ENCODE measurements around the gene SCUBE1. TPM values are rescaled to one million over a fixed set of nuclear protein-coding genes. Genes with fewer than 3 reads are reported as not detected.

SCUBE1 gene
- total and polyA plus RNA-seq, 3 donors from 2014 or later: 11.0 to 28.9 (median 23.5) TPM

GRCh38 chr22:43210631-43211515, 132.3 kb downstream of the SCUBE1 start:
- H3K27ac ChIP-seq: no peak overlapping the region
- H3K9me3 ChIP-seq: no peaks in the 10 kb centered on the region
- no peaks in the 10 kb centered on the region for H3K36me3 ChIP-seq (ENCODE audit: low read depth, missing control alignments)
- 90 to 92% methylated on average over 23 to 33 of the region's 34 CpGs for WGBS, 2 donors
- no peak overlapping the region for H3K4me3 ChIP-seq
- no peak for TF ChIP-seq POLR2A (IDR thresholded peaks at IDR 0.05)
- TF ChIP-seq CTCF (IDR thresholded peaks at IDR 0.05): no peak
- no peak for DNase-seq
- intact Hi-C loops (cut with DNase I; ENCODE audit: low total_unique reads): no loop called here
- H3K4me1 ChIP-seq: peaks cover 6% of the 10 kb centered on the region
- no peaks in the 10 kb centered on the region for H3K27me3 ChIP-seq

- no peak for DNase-seq
- 86 to 100% methylated on average over 1 to 22 of the region's 22 CpGs for WGBS, 2 donors
- TF ChIP-seq CTCF (IDR thresholded peaks at IDR 0.05) (no peak), POLR2A (IDR thresholded peaks at IDR 0.05) (no peak)
- Histone ChIP-seq H3K4me1 (peaks cover 6% of the 10 kb centered on the region), H3K36me3 (ENCODE audit: low read depth, missing control alignments) (no peaks in the 10 kb centered on the region), H3K9me3 (no peaks in the 10 kb centered on the region), H3K27me3 (no peaks in the 10 kb centered on the region), H3K4me3 (no peak overlapping the region), H3K27ac (no peak overlapping the region)
- intact Hi-C loops (cut with DNase I; ENCODE audit: low total_unique reads): no loop called here
Measured at GRCh38 chr22:43209971-43210370, 133.2 kb downstream of the SCUBE1 start.

GRCh38 chr22:43209523-43209890, 133.7 kb downstream of the SCUBE1 start:
- H3K27me3 ChIP-seq: no peaks in the 10 kb centered on the region
- no peak overlapping the region for H3K4me3 ChIP-seq
- H3K9me3 ChIP-seq: no peaks in the 10 kb centered on the region
- WGBS, 2 donors: 93% methylated on average over 15 of the region's 15 CpGs; no CpG with 5 or more reads in 1 of the 2 donors
- no peak overlapping the region for H3K27ac ChIP-seq
- peaks cover 6% of the 10 kb centered on the region for H3K4me1 ChIP-seq
- no peaks in the 10 kb centered on the region for H3K36me3 ChIP-seq (ENCODE audit: low read depth, missing control alignments)
- no peak for DNase-seq
- intact Hi-C loops (cut with DNase I; ENCODE audit: low total_unique reads): no loop called here
- TF ChIP-seq CTCF (IDR thresholded peaks at IDR 0.05): no peak
- TF ChIP-seq POLR2A (IDR thresholded peaks at IDR 0.05): no peak

GRCh38 chr22:43208703-43209522, 134.3 kb downstream of the SCUBE1 start:
- DNase-seq: no peak
- H3K36me3 ChIP-seq (ENCODE audit: low read depth, missing control alignments): no peaks in the 10 kb centered on the region
- no peak for TF ChIP-seq CTCF (IDR thresholded peaks at IDR 0.05)
- no peak for TF ChIP-seq POLR2A (IDR thresholded peaks at IDR 0.05)
- H3K4me3 ChIP-seq: no peak overlapping the region
- no peak overlapping the region for H3K27ac ChIP-seq
- H3K4me1 ChIP-seq: peaks cover 7% of the 10 kb centered on the region
- H3K27me3 ChIP-seq: no peaks in the 10 kb centered on the region
- 87 to 93% methylated on average over 14 to 26 of the region's 26 CpGs for WGBS, 2 donors
- no peaks in the 10 kb centered on the region for H3K9me3 ChIP-seq
- intact Hi-C loops (cut with DNase I; ENCODE audit: low total_unique reads): no loop called here
